AG09319 (cell line): ENCODE results near the gene CPD.
"Not testable (repeated sequence)": the region's sequence is repeated elsewhere in the genome, so short reads cannot be mapped to it uniquely, and the experiment has no call there.

Experiments
- DNase-seq: peaks from one replicate; pipeline ENCODE4 v3.0.0-alpha.2; 2010; ENCODE audit warnings: low read depth; ENCODE audit errors: extremely low read depth
- TF ChIP-seq, protein P1 (sequence below): IDR thresholded peaks from 2 replicates; pipeline ENCODE4 v1.5.1; 2011; ENCODE audit warnings: low read depth, mild to moderate bottlenecking, inconsistent platforms, low read length, moderate library complexity

Gene CPD

DNA sequence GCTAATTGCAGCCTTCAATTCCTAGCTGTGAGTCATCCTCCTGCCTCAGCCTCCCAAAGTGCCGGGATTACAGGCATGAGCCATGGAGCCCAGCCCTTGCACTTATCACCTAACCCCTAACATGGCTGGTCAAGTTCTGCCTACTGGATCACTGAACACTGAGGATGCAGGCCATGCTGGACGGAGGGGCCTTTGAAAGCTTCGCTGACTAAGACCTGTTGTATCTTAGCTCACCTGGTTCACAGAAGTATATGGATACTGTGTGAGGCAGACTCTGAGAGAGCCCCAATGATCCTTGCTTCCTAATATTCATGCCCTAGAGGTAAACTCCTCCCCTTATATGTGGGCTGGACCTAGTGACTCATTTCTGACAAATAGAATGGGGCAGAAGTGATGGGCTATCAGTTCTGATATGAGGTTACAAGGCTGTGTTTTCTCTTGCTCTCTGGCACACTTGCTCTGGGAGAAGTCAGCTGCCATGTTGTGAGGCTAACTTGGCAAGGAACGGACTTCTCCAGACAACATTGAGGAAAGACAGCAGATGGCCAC, 33.1 kb upstream of the CPD start:
- no peak for DNase-seq
- TF ChIP-seq, protein P1, sequence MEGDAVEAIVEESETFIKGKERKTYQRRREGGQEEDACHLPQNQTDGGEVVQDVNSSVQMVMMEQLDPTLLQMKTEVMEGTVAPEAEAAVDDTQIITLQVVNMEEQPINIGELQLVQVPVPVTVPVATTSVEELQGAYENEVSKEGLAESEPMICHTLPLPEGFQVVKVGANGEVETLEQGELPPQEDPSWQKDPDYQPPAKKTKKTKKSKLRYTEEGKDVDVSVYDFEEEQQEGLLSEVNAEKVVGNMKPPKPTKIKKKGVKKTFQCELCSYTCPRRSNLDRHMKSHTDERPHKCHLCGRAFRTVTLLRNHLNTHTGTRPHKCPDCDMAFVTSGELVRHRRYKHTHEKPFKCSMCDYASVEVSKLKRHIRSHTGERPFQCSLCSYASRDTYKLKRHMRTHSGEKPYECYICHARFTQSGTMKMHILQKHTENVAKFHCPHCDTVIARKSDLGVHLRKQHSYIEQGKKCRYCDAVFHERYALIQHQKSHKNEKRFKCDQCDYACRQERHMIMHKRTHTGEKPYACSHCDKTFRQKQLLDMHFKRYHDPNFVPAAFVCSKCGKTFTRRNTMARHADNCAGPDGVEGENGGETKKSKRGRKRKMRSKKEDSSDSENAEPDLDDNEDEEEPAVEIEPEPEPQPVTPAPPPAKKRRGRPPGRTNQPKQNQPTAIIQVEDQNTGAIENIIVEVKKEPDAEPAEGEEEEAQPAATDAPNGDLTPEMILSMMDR, result no peak

DNA sequence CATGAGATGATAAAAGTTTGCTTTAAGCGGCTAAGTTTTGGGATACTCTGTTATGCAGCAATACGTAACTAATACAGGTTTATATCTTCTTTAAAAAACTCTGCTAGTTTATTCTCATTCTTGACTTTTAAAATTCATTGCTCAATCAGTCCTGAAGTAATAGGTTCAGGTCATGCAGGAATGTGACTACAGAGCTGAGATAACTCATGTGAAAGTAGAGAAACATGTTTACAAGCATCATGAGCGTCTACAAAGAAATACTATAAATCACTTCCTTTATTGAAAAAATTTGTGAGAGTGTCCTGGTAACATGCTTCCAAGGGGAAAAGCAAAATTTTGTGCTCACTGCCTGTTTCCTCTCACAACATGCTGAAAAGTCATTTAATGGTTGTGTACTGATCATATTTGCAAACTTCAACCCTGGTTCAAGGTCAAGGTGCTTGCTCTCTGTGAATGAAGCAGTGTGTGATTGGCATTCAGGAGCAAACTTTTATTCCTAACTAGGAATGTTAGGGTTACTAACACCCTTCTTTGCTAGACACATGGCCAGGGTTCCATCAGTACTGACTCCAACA, 32.4 kb upstream of the CPD start:
- no peak for DNase-seq
- TF ChIP-seq, protein P1, result no peak

DNA sequence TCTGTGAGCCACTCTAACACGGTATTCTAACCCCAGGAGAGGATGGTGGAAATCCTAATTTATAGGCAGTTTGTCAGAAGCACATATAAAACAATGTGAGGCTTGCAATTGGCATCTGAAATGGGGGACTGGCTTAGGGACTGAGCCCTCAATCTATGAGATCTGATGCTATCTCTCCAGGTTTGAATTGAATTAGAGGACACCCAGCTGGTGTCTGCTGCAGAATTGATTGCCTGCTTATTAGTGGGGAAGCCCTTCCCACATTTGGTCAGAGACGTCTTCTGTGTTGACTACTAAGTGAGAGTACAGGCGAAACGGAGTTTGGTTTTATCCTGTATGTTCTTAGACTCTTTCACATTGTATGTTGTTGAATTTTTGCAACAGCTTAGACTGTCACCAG, 31.2 kb upstream of the CPD start:
- no peak for DNase-seq
- TF ChIP-seq, protein P1, result no peak

DNA sequence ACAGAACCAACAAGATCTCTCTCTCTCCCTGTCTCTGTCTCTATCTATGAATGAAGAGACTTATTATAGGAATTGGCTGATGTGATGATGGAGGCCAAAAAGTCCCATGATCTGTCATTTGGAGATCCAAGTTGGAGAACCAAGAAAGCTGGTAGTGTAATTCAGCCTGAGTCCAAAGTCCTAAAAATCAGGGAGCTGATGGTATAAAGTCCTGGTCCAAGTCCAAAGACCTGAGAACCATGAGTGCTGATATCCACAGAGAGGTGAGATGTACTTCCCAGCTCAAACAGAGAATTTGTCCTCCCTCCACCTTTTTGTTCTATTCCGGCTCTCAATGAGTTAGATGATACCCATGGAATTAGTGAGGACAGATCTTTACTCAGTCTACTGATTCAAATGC, 29.5 kb upstream of the CPD start:
- TF ChIP-seq, protein P1, result no peak
- no peak for DNase-seq

DNA sequence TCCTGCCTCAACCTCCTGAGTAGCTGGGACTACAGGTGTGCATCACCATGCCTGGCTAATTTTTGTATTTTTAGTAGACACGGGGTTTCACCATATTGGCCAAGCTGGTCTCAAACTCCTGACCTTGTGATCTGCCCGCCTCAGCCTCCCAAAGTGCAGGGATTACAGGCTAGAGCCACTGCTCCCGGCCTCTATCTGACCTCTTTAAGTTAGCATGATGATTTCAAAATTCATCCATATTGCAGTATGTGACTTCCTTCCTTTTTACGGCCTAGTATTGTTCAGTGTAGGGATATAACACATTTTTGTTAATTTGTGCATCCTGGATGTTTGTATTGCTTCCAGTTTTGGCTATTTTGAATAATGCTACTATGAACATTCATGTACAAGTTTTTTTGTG, 27.5 kb upstream of the CPD start:
- DNase-seq, result not testable (repeated sequence)

DNA sequence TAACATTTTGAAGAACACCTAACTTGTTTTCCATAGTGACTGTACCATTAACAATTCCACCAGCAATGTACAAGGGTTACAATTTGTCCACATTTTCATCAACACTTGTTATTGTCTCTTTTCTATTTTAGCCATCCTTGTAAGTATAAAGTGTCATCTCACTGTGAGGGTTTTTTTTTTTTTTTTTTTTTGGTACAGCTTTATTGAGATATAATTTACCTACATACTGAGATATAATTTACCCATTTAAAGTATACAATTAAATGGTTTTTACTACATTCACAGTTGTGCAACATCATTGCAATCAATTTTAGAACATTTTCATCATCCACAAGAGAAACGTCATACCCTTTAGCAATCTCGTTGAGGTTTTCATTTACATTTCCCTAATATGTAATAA, 27.0 kb upstream of the CPD start:
- TF ChIP-seq, protein P1, result no peak
- no peak for DNase-seq

DNA sequence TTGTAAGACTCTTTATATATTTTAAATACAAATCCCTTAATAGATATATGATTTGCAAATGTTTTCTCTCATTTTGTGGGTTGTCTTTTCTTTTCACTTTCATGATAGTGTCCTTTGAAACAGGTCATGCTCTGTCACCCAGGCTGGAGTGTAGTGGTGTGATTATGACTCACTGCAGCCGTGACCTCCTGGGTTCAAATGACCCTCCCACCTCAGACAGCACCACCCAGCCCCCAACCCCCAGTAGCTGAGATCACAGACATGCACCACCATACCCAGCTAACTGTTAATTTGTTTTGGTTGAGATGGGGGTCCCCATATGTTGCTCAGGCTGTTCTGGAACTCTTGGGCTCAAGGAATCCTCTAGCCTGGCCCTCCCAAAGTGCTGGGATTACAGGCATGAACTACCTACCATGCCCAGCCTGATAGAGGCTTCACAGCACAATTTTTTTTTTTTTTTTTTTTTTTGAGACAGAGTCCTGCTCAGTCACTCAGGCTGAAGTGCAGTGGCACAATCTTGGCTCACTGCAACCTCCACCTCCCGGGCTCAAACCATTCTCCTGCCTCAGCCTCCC, 26.4 kb upstream of the CPD start:
- TF ChIP-seq, protein P1, result no peak
- no peak for DNase-seq

DNA sequence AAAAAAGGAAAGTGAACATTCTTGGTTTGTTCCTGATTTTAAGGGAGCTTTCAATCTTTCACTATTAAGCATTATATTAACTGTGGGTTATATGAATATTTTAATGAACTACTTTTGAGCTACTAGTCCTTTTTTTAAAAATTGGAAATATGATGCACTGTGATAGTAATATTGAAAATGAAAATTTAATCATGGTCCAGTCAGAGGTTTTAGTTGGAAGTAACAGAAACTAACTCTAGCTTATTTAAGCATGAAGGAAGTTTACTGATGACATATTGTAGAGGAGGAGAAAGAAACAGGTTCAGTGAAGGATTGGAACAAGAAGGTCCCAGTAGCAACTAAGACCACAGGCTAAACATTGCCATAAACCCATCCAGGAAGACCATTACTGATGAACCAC, 24.0 kb upstream of the CPD start:
- TF ChIP-seq, protein P1, result no peak
- DNase-seq, result no peak
